ENCODE results near the gene HTR3A.

Gene HTR3A

DNA sequence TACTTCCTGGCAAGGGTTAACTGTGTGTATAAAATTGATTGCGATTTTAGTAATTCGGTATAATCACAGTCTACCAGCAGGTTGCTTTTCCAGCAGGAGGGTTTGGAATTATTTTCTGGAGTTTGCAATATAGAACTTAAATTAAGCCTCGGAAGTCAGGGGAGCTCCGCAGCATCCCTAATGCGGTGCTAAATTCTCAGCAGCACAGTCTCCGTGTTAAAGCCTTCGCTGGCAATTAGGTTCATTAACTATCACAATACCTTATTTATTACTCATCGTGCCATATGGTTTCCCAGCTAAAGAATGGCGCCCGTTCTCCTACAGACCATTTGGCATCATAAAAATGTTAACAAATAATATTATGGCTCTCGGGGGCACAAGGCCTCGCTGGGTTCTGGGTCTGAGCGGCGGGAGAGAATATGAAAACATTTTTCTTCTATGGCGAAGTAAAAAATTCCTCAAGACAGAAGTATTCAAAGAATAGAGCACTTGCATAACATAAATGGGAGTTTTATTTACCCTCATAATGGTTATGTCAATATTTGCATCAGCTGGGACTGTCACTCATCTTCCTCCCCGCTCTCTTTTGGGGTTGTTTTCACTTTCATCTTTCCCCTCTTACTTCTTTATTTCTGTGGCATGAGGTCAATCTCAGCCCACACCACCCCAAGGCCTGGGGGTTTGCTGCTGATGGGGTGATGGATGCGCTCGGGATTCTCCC lies 56.5 kb downstream of the HTR3A start:
- TF ChIP-seq ZFX (IDR thresholded peaks at IDR 0.05; ENCODE audit: borderline replicate concordance) (no peak), CTCF (IDR thresholded peaks at IDR 0.05) (no peak)
- H3K27ac ChIP-seq = no peak overlapping the region

DNA sequence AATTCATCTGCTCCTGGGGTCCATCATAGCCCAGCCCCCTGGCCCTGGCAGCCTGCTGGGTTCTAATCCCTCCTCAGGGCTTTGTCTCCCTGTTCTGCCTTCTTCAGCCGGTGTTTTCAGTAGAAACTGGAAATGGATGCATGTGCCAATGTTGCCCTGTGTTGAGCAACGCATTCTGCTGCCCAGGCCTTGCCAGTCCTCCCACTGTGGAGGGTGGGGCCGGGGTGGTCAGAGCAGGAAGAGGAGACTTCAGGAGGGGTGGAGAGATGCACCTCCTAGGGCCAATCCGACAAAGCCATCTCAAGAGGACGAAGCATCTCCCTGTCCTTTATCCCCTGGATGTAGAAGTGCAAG lies 57.0 kb downstream of the HTR3A start:
- H3K27ac ChIP-seq = no peak overlapping the region
- TF ChIP-seq ZFX (IDR thresholded peaks at IDR 0.05; ENCODE audit: borderline replicate concordance) (no peak), CTCF (IDR thresholded peaks at IDR 0.05) (no peak)

DNA sequence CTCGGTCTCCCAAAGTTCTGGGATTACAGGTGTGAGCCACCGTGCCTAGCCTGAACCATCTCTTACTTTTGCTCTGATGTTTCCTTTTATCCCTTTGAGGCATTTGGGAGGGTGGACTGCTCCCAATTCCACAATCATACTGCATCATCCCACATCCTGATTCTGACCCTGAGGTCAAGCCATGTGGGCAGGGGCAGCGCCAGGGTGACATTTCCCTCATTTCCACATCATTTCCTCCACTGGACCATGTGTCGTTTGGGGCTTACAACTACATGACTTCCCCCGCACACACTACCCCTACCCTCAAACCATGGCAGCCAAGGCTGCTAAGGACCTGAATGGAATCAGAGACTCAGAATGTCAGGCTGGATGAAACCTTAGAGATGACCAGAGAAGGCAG lies 58.2 kb downstream of the HTR3A start:
- H3K27ac ChIP-seq = no peak overlapping the region
- TF ChIP-seq CTCF (IDR thresholded peaks at IDR 0.05) (no peak), ZFX (IDR thresholded peaks at IDR 0.05; ENCODE audit: borderline replicate concordance) (no peak)

DNA sequence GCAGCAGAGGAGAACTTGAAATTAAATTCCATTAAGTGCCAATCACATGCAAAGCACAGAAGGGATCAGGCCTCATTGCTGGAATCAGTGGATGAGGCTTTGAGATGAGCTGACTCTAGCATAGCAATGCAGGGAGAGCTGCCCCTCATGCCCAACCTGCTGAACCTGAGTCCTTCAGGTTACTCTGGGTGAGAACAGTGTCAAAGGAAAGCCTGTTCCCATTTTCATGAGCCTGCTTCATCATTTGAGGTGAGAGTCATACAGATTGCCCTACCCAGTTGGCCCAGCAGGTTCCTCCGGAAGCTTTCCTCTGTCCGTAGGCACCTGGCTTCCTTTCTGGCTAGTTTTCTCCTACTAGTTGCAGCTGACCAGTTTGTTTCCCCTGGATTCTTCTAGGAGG lies 58.7 kb downstream of the HTR3A start:
- no peak overlapping the region for H3K27ac ChIP-seq
- TF ChIP-seq CTCF (IDR thresholded peaks at IDR 0.05) (no peak), ZFX (IDR thresholded peaks at IDR 0.05; ENCODE audit: borderline replicate concordance) (no peak)

DNA sequence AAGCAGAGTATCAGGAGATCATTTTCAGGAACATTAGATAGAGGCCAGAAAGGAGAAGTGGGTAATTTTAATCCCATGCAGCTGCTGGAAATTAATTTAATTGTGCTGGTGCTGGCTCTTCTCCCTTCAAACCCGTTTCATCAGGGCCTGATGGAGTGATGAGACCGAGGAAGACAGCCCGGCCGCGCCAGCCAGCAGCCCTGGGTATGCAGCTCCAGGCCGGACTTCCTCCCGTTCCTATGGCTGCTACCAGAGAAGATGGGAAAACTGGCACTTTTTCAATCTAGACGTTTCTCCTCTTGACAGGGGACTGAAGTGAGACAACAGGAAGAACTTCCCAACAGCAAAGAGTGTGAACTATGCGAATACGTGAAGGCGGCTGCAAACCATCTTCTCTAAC lies 60.0 kb downstream of the HTR3A start:
- TF ChIP-seq CTCF (IDR thresholded peaks at IDR 0.05) = no peak
- no peak for TF ChIP-seq ZFX (IDR thresholded peaks at IDR 0.05; ENCODE audit: borderline replicate concordance)
- no peak overlapping the region for H3K27ac ChIP-seq

DNA sequence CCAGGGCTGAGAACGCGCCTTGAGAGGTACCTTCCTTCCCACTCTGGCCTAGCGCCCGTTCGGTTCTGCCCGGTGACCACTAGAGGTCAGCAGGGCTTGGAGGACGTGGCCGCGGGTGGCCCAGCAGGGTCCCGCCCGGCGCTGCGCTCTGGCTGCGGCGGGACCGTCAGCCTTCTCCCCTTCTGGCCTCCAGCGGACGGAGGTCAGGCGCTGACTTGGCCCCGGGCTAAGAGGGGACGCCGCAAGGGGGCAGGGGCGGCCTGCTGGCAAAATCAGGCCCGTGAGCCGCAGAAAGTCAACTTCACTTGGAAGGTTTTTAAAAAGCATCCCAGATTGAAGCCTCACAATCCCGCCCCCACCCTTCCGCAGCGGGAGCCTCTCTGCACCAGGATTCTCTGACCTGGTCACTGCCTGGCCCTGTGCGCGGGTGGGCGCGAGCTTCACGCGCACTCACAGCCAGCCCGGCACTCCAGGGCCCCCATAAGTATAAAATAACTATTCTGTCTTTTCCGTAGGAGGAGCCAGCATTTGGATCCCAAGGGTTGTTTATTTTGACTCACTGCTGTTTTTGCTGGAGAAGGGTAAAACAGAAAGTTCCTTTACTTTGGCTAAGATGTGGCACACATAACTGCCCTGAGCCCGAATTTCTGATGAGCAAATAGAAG lies 61.4 kb downstream of the HTR3A start:
- TF ChIP-seq ZFX (IDR thresholded peaks at IDR 0.05; ENCODE audit: borderline replicate concordance) (no peak), CTCF (IDR thresholded peaks at IDR 0.05) (peak; percentile 96)

GRCh38 chr11:114036958-114037357 lies 62.0 kb downstream of the HTR3A start:
- TF ChIP-seq ZFX (IDR thresholded peaks at IDR 0.05; ENCODE audit: borderline replicate concordance) = no peak
- H3K27ac ChIP-seq = peak overlapping the region; percentile 78

More for the DNA sequence above, 61.4 kb downstream of the HTR3A start:
- H3K27ac ChIP-seq = peak overlapping the region; percentile 78
